ENCODE measurements around the gene STAT5A. TPM values are rescaled to one million over a fixed set of nuclear protein-coding genes. Genes with fewer than 3 reads are reported as not detected.

Gene STAT5A
- total and polyA plus RNA-seq, 9 of the 15 experiments (the other 6 are each of a cell fraction or from before 2014, with no cell fraction given): 79.9 to 415 (median 196) TPM

- no peak for TF ChIP-seq ZNF280A (IDR thresholded peaks at IDR 0.05; ENCODE audit: low read depth, partially characterized antibody)
- TF ChIP-seq ZNF407 (IDR thresholded peaks at IDR 0.05; ENCODE audit: low read depth): no peak
- TF ChIP-seq ATF4 (CRISPR knock-in tag; IDR thresholded peaks at IDR 0.05): no peak
- TF ChIP-seq SAFB2 (IDR thresholded peaks at IDR 0.05; ENCODE audit: borderline replicate concordance, low read depth, low read length, severe bottlenecking): no peak
- TF ChIP-seq RHOXF2B (CRISPR knock-in tag; conservative IDR thresholded peaks at IDR 0.05): no peak
- TF ChIP-seq SMC3 (conservative IDR thresholded peaks at IDR 0.05; ENCODE audit: insufficient read depth, low read depth, low read length): peak; percentile 100
- TF ChIP-seq HMGN3 (IDR thresholded peaks at IDR 0.05; ENCODE audit: borderline replicate concordance, extremely low read depth, insufficient read length, low read depth, low read length): no peak
- no peak for TF ChIP-seq POLR2G (IDR thresholded peaks at IDR 0.05; ENCODE audit: low read depth, low read length)
- no peak for TF ChIP-seq IFI16 (CRISPR knock-in tag; IDR thresholded peaks at IDR 0.05)
- TF ChIP-seq FOXA1 (IDR thresholded peaks at IDR 0.05; ENCODE audit: borderline replicate concordance): no peak
- no peak for TF ChIP-seq ZNF449 (CRISPR knock-in tag; IDR thresholded peaks at IDR 0.05)
- TF ChIP-seq SLC30A9 (CRISPR knock-in tag; IDR thresholded peaks at IDR 0.05): no peak
- TF ChIP-seq HLTF (IDR thresholded peaks at IDR 0.05): no peak
Observed at GRCh38 chr17:42322382-42323267, 34.3 kb downstream of the STAT5A start (continued).

Data from K562 (cell line).